ENCODE data around the gene SIPA1L3.

Gene SIPA1L3

DNA sequence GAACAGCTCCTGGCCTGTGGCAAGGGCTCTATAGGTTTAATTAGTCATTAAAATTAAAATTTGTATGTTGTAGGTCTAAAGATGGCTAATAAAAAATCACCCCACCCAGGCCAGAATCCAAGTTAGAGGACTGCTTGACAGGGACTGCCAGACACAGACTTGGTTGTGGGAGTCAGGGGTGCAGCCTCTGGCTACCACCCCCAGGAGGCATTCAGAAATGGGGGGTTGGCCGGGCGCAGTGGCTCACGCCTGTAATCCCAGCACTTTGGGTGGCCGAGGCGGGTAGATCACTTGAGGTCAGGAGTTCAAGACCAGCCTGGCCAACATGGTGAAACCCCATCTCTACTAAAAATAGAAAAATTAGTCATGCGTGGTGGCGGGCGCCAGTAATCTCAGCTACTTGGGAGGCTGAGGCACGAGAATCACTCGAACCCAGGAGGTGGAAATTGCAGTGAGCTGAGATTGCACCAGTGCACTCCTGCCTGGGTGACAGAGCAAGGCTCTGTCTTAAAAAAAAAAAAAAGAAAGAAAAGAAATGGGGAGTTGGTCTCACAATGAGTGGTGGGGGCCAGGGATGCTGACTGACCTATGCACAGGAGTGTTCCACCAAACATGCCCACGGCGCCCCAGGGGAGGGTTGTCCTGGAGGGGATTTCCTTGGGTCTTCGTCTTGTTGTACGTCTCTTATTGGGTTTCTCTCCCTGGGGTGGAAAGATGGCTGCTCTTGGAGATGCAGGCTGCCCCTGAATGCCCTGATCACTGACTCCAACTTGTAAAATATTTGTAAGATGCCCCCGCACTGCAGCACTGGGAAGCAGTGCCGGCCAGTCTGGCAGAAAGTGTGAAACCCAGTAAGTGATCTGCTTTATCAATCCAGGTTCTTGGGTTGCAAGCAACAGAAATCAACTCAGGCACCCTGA lies 68.8 kb downstream of the SIPA1L3 start:
- no peak for ATAC-seq
- DNase-seq: no peak

GRCh38 chr19:37977391-37977790 lies 70.4 kb downstream of the SIPA1L3 start:
- DNase-seq: no peak
- no peak for ATAC-seq

- ATAC-seq (no peak), DNase-seq (no peak)
These were observed 71.0 kb downstream of the SIPA1L3 start for GRCh38 chr19:37977992-37978391.

DNA sequence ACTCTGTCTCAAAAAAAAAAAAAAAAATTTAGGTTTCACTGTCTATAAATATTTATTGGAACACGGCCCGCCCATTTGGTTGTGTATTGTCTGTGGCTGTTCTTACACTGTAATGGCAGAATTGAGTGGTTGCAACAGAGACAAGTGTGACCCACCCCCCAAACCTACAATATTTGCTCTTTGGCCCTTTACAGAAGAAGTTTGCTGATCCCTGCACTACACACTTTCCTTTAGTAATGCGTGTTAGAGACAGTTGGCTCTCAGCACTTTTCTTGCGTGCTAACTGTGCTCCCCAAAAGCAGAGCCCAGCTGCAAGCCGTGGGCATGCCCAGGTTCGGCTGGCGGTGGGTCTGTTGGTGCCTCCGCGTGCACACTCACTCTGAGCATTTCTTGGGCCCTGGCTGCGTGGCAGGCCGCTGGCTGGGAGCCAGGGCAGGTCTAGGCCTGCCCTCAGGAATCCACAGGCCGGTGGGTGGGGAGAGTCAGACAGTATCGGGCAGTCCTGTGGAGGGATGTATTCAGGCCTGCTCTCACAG lies 72.6 kb downstream of the SIPA1L3 start:
- ATAC-seq (no peak), DNase-seq (no peak)

DNA sequence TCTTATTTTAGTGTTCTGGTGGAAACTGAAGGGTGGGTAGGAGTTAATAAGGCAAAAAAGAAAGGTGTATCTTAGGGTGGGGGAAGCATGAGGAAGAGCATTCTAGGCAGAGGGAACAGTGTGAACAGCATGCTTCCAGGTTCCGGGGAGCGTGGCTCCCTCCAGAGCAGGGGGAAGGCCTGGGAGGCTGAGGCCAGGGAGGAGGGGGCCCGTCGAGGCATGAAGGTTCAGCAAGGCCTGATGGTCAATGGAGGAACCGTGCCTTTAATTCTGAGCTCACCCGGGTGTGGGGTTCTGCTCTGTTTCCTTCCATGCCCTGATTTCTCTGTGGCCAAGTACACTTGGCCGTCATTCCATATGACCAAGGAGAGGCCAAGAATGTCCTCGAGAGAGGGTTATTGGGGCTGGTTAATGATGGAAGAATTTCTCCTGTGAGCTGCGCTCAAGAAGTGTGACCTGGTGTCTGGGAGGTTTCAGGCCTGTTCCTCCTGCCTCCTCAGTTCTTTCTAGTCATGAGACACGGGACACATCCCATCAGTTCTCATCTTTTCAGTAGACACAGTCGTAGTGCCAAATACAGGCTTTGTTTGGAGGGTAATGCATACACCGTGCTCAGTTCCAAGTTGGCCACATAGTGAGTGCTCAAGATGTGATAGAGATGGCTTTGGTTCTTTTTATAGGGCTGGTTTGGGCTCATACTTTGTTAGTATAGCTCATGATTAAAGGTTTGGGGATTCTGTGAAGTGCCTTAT lies 73.6 kb downstream of the SIPA1L3 start:
- ATAC-seq (no peak), DNase-seq (no peak)

- DNase-seq: no peak
- ATAC-seq: no peak
These were observed 74.9 kb downstream of the SIPA1L3 start for GRCh38 chr19:37981785-37982475.

GRCh38 chr19:37982655-37983054 lies 75.6 kb downstream of the SIPA1L3 start:
- ATAC-seq (no peak), DNase-seq (no peak)

GRCh38 chr19:37983153-37983552 lies 76.1 kb downstream of the SIPA1L3 start:
- DNase-seq: no peak
- ATAC-seq: no peak

- no peak for DNase-seq
- no peak for ATAC-seq
These were observed 76.9 kb downstream of the SIPA1L3 start for GRCh38 chr19:37983916-37984315.

GRCh38 chr19:37986048-37986750 lies 79.2 kb downstream of the SIPA1L3 start:
- no peak for ATAC-seq
- DNase-seq: no peak

- ATAC-seq: no peak
- no peak for DNase-seq
These were observed 80.6 kb downstream of the SIPA1L3 start for GRCh38 chr19:37987356-37988332.

DNA sequence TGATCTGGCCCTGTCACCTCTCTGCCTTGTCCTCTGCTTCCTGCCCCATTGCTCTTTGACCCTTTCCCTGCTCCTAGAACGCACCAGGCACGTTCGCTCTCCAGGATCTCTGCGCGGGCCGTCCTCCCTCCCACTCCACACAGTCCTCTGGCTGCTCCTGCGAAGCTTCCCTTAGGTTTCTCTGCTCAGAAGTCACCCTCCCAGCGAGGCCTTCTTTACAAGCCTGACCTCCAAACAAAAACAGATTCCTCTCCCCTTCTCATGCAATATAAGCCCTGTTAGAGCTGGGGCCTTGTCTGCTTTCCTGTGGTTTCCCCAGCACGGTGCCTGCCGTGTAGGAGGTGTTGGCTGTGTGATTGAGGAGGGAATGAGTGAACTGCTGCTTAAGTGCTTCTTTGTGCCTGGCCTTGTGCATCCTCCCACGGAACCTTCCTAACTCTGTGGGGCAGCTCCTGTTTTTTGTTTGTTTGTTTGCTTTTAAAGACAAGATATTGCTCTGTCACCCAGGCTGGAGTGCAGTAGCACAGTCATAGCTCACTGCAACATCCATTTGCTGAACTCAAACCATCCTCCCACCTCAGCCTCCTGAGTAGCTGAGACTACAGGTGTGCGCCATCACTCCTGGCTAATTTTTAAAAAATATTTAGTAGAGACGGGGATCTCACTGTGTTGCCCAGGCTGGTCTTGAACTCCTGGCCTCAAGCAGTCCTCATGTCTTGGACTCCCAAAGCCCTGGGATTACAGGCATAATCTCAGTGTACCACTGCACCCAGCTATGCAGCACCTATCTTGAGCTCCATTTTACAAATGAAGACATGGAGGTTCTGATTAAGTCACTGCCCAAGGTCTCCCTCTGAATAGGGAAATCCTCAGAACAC lies 82.0 kb downstream of the SIPA1L3 start:
- DNase-seq (no peak), ATAC-seq (peak; percentile 19)

DNA sequence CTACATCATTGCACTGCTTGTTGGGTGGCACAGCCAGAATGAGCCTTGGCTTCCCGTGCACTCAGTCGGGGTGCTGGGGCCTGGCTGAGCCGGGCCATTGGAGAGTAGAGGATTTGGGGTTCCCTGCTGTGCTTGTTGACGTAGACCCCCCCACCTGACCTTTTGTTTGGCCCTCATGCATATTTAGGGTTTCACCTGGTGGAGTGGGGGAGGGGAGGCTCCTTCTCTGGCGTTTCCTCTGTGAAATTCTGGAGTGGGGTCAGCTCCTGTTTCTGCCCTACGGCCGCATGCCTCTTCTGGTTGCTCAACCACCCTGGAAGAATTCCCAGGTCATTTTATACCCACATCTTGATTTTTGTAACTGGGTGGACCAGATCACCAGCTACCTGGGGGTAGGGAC lies 82.8 kb downstream of the SIPA1L3 start:
- ATAC-seq (no peak), DNase-seq (no peak)

GRCh38 chr19:37990362-37990761 lies 83.4 kb downstream of the SIPA1L3 start:
- no peak for DNase-seq

GRCh38 chr19:37991176-37991835 lies 84.3 kb downstream of the SIPA1L3 start:
- DNase-seq (no peak), ATAC-seq (no peak)

More at GRCh38 chr19:37990362-37990761, 83.4 kb downstream of the SIPA1L3 start:
- no peak for ATAC-seq

GRCh38 chr19:37991841-37992248 lies 84.8 kb downstream of the SIPA1L3 start:
- ATAC-seq (no peak), DNase-seq (no peak)

- ATAC-seq (no peak), DNase-seq (no peak)
These were observed 85.8 kb downstream of the SIPA1L3 start for GRCh38 chr19:37992761-37993160.

DNA sequence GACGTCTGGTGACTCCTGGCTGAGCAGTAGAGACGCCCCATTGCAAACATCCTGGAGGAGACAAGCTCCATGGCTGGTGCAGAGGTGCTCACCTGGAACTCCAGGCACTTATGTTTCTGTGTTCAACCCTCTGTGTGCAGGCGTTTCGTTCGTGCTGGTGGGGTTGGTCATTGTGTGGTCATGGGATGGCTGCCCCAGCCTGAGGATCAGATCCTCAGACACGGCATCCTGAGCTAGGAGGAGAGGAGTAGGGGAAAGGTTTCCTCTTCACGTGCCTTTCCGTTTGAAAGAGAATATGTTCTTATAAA lies 87.8 kb downstream of the SIPA1L3 start:
- no peak for ATAC-seq

DNA sequence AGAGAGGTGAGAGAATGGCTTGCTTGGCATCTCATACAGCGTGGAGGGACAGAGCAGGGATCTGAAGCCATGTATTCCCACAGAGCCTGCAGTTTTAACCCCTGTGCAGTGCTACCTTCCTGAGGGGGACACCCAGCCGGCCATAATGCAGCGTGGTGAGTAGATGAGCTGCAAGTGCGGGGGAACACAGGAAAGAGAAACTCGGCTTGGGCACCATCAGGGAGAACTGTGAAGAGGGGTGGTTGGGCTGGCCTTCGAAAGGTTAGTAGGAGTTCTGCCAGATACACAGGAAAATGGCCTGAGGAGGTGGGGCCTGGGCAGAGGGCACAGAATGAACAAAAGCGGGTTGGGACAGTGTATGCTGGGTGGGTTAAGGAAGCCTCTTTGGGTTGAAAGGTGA lies 88.3 kb downstream of the SIPA1L3 start:
- ATAC-seq (no peak), DNase-seq (no peak)

More for the DNA sequence above, 87.8 kb downstream of the SIPA1L3 start:
- DNase-seq: no peak
